Uterus (tissue), 2 donors: Measurements from ENCODE around the gene GRK5.
A peak's percentile ranks its signal among the peaks of the same experiment; 100 is the strongest.

Experiments
- POLR2A ChIP-seq, 2 donors: fragments of 450-650 bp; IDR thresholded peaks; one replicate each; pipeline ENCODE4 v1.6.1; 2016; ENCODE audit warnings: antibody characterized with exemption in 2 of 2, mild to moderate bottlenecking in 1 of 2, moderate library complexity in 1 of 2
- TF ChIP-seq, protein P1 (sequence below), 4 experiments: fragments of 200-600 bp in 2 of 4; fragments of 450-650 bp in 2 of 4; sonication (generic) in 2 of 4; IDR thresholded peaks; one replicate each; pipeline ENCODE4 v1.5.1; 2016 to 2019; ENCODE audit warnings: antibody characterized with exemption in 4 of 4, mild to moderate bottlenecking in 2 of 4, moderate library complexity in 1 of 4

DNA sequence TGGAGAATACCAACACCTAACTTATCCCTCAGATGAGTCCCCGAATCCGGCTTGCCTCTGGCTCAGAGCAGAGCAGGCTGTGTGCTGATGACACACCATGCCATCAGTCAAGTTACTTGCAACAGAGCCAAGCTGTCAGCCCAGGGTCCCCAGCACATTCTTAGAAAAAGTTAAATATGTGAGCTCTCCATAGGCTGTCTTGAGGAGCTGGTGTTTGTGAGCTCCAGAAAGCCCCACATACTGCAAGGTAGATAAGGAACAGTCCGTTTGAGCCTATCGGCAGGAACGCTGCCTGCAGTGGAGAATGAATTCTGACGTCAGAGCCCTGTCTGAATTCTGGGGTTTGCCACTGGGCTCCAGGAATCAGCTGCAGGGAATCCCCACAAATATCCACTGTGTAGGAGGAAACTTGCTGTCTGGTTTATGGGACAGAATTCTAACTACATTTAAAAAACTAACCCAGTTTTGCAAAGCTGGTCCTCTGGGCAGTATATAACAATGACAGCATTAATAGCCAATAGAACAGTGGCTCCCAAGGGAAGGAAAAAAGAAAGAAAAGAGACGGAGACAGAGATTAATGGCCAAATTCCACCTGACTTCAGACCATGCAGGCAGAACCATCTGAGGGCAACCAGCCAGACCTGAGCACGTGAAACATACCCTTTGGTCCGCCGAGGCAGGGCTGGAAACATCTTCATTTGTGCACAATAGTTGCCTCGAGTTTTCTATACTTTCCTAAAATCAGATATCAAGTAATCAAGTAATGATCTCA, 45.5 kb upstream of the GRK5 start:
- TF ChIP-seq, protein P1, sequence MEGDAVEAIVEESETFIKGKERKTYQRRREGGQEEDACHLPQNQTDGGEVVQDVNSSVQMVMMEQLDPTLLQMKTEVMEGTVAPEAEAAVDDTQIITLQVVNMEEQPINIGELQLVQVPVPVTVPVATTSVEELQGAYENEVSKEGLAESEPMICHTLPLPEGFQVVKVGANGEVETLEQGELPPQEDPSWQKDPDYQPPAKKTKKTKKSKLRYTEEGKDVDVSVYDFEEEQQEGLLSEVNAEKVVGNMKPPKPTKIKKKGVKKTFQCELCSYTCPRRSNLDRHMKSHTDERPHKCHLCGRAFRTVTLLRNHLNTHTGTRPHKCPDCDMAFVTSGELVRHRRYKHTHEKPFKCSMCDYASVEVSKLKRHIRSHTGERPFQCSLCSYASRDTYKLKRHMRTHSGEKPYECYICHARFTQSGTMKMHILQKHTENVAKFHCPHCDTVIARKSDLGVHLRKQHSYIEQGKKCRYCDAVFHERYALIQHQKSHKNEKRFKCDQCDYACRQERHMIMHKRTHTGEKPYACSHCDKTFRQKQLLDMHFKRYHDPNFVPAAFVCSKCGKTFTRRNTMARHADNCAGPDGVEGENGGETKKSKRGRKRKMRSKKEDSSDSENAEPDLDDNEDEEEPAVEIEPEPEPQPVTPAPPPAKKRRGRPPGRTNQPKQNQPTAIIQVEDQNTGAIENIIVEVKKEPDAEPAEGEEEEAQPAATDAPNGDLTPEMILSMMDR (IDR thresholded peaks at IDR 0.05), result peak in 2 of 4 experiments; percentile 28 to 30
- no peak for TF ChIP-seq POLR2A (IDR thresholded peaks at IDR 0.05)
